GM19240 (cell line): Measurements from ENCODE around the gene PTGR3.
"Not testable (repeated sequence)": the region's sequence is repeated elsewhere in the genome, so short reads cannot be mapped to it uniquely, and the experiment has no call there.

Source experiments
- DNase-seq: peaks from one replicate; pipeline ENCODE4 v3.0.0; 2011; ENCODE audit warnings: low spot score; ENCODE audit not compliant: insufficient read length

PTGR3 gene

DNA sequence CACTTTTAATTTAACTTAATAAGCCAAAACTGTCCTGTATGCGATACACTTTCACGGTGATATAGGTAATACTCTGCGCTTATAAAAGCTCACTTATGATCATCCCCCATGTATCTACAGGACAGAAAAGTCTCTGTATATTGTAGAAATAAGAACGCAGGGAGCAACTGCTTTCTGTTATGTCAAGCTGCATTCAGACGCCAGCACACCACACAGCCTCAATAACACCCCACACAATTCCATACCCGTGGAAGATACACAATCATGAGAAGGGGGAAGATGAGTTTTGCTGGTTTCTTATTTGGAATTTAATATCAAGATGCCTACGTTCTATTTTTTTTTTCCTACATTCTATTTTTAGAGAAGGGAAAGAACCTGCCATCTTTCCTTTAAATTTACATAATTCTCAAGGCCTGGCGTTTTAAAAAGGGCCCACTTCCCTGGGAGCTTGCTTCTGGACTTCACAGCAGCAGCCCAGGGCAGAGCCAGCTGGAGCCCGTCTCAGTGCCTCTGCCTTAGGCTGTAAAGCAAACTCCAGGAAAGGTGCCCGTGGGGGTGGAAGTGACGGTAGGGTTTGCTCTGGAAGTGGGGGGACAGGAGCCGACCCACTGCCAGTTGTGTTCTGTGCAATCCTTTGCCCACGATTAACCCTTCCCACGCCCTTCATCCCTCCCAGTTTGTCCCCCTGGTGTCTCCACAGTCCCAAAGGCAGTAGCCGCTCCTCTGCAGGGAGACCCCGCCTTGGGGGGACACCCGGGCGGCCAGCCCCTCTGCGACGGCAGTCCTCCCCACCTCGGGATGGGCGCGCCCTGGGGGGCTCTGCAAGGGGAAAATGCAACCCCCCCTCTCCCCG is 5.3 kb downstream of the PTGR3 start:
- no peak for DNase-seq

GRCh38 chr18:75202696-75203365 is 6.1 kb downstream of the PTGR3 start:
- no peak for DNase-seq

DNA sequence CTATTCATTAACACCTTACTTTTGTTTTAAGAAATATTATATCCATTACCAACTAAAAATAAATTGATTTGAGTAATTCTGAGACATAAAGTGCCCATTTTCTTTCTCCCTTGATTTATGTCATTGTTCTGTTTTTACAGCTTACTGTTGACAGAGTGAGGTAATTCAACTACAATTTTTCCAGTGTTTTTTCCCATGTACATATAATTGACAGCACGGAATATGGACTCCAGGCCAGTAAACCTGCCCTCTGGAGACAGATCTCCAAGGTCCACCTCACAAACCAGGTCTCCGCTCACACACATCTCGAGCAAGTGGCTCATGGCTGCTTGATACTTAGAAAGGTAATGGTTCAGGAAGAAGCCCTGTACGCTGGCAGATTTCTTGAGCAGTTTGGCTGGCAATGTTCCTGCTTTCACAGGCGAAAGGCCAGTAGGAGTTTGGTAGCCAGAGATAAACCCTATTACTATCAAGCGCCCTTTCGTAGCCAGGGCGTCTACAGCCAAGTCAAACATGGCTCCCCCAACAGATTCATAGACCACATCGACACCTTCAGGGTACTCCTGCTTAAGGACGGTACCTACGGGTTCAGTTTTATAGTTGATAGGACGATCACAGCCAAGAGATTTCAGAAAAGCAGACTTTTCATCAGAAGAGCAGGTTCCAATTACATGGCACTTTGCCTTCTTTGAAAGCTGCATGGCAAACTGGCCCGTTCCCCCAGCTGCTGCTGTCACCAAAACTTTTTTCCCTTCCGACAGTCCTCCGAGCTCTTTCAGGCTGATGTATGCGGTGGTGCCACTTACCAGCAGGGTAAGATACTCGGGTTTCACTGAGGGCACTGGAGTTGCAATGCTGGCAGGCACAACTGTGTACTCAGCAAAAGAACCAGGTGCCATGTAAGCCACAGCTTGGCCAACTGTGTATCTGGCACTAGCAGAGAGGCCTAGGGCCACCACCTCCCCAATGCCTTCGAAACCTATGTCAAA is 7.4 kb downstream of the PTGR3 start:
- DNase-seq = no peak

DNA sequence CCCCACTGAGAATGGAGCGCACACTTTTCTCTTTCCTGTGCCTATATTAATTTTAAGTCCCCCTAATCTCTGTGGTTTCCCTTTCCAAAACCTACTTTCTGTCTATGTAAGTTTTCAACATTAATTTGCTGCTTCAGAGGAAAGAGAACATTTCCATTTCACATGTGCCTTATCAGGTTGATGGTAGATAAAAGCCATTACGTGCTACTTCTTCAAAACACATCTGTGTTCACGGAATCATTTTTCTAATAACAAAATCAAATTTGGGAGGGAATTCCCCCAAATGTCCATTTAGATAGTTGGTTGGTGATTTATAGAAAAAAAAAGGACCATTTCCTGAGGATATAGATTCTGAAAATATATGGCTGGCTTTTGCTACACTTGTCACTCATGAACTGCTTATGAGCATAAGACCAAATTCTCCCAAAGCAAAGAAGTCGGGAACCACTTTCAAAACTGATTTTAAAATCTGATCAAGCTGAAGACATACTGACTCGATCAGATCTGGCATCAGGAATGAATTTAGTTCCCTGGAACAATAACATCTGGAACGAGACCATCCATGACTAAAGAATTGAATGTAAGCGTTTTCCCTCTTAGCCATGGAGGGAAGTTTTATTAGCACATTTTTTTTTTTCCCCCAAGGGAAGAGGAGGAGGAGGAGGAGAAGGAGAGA is 8.2 kb downstream of the PTGR3 start:
- DNase-seq = no peak

GRCh38 chr18:75200071-75200470 is 8.9 kb downstream of the PTGR3 start:
- DNase-seq = no peak

DNA sequence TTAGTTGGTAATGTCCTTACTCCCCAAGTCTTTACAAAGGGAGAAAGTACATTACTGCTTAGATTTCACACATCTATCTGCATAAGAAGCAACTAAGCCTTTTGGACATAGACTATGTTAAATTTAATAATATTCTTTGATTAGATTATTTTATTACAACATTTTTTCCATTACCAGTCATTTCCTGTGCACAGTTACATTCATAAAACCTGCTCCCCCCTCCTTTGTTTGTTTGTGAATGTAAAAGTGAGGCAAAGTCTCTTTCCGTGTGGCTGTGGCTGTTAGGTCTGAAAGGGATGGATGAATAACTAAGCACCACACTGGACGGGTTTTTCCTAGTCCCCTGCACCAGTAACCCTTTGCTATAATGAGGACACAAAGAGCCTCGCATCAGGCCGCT is 9.6 kb downstream of the PTGR3 start:
- DNase-seq = no peak

DNA sequence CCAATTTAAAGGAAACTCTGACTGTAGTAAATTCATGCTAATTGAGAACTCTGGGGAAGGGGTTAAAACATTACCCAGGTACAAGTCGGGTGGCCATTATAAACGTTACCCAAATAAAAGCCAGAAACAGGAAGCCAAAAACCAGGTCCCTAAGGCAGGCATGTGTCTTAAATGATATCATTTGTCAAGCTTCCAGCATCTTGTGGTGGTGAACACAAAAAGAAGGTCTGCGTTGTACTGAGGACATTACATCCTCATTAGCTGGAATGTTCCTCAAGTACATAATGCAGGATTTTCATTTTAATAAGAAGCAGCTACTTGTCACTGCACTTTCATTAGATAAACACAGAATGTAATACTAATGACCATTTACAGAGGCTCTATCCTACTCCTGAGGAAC is 10.9 kb downstream of the PTGR3 start:
- DNase-seq = no peak

DNA sequence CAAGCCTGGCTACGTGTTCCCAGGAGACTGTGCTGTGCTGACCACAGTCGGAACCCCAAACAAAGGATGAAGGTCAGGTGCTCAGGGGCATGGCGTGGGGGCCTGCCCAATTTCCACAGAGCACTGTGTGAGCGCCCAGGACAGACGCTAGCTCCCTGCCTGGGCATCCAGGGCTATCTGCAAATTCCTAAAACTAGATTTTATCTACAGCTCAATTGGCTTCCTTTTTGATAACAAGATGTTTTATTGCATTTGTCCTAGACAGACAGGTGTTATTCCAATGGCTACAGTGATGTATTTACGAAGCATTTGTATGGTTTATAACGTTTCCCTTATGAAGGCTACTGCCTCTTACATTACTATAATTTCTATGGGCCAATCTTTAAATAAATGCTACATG is 16.0 kb downstream of the PTGR3 start:
- DNase-seq = no peak

DNA sequence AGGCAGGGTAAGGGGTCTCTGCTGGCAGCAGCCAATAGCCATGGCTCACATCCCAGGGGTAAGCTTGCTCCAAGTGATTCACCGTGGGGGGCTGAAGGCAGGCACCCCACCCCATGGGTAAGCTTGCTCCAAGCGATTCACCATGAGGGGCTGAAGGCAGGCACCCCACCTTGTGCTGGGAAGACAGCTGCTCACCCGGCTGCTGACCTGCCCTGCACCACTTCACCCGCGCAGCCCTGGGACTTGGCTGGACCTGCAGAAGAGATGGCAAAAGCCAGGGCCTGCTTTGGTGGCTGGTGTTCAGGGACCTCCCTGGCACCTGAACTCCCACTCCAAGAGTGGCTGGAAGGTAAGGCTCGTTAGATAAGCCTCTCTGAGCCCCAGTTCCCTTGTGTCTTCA is 19.2 kb downstream of the PTGR3 start:
- no peak for DNase-seq

DNA sequence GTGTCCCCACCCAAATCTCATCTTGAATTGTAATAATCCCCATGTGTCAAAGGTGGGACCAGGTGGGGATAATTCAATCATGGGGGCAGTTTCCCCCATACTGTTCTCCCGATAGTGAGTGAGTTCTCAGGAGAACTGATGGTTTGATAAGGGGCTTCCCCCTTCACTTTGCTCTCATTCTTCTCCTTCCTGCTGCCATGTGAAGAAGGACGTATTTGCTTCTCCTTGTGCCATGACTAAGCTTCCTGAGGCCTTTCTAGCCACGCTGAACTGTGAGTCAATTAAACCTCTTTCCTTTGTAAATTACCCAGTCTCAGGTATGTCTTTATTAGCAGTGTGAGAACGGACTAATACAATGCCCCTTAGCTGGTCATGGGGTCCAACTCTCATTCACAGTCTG is 21.2 kb downstream of the PTGR3 start:
- DNase-seq = not testable (repeated sequence)

DNA sequence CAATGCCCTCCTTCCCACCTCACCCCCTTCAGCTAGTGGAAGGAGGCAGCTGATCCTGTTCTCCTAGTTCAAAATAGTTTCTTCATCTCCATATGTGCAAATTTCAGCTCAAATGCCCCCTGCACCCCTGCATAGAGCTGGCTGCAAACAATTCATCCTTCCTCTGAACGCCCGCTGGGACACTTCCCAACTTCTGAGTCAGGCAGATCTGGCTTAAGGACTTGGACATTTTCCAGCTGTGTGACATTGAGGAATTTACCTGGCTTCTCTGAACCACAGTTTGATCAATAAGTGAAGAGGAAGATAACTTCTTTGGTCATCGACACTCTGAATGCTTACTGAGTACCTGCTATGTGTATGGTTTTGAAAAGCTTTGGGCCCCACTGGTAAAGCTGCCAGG is 23.5 kb downstream of the PTGR3 start:
- no peak for DNase-seq

- no peak for DNase-seq
Measured at GRCh38 chr18:75183973-75184493, 24.9 kb downstream of the PTGR3 start.

DNA sequence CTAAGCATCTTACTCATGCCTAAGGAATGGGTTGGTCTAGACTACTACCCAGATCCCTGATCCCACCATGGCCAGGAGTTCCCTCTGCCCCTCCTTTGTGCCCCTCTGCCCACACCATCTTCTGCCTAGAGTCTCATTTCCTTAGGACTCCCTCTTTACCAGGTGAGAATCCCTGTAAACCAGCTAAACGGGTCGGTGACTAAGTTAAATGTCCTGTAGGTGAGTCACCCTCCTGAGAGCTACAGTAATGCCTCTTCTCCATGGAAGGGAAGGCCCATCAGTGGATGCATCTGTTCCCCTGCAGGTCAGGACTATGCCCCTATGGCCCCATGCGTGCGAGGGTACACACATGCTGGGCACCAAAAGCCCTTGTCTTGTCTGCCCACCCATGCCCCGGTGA is 25.4 kb downstream of the PTGR3 start:
- DNase-seq = no peak

DNA sequence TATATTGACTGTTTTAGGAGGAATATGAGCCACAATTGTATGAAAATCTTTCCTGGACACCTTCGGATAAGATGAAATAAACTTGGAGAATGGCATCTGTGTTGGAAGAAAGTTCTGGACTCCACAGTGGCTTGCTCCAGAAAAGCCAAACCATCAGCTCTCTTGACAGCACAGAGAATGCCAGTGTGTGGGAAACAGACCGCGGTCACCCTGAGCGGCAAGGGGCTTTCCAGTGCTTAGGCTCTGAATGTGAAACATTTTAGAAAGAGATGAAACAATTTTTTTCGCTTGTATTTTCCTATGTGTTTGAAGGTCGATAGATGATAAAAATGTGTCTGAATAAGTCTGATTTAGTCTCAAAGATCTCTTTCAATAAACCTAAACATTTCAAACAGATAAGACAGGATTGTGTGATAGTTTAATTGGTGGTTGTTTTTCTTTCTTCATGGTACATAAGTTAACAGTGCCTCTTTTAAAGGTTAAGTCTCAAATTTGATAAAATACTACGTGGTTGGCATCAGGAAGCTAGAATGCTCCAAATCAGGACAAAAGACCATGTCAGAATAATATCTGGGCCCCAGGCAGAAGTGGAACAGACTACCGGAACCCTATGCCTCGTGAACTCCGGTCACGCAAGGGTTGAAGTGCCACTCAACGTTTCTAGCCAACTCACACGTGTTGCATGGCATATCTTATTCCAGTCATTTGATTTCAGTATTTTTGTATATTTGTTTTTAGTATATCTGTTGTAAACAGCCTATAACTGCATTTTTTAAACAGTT is 28.9 kb downstream of the PTGR3 start:
- DNase-seq = no peak

- no peak for DNase-seq
Measured at GRCh38 chr18:75178376-75178775, 30.6 kb downstream of the PTGR3 start.

DNA sequence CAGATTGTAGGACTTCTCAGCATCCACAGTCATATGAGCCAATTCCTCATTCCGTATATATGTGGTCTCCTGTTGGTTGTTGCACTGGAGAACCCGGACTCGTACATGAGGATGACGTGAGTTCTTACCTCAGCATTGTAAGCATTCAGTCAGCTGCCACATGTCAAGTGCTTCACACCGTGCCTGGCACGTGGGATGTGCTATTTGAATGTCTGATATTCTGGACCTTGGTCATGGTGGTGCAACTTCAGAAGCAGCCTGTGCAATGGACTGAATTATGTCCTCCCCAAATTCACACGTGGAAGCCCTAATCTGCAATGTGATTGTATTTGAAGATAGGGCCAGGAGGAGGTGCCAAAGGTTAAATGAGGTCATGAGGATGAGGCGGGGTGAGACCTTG is 32.1 kb downstream of the PTGR3 start:
- no peak for DNase-seq

DNA sequence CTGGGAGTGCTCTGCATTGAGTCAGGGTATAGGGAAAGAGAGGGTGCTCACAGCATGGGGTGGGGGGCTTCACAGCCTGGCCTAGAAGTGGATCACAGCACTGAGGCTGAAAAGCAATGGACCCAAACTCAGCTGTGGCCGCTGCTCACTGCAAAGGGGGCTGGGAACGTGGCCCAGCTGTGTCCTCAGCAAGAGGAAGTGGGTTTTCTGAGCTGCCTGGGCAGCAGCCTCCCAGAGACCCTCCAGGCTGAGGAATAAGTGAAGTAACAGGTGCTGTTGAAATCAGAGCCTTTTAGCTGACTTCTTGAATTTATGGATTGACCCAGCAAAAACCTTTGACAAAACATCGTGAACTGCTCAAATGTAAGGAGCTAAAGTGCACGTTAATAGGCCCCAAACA is 35.2 kb downstream of the PTGR3 start:
- DNase-seq = no peak

GRCh38 chr18:75173125-75173432 is 35.9 kb downstream of the PTGR3 start:
- DNase-seq = peak; percentile 79

DNA sequence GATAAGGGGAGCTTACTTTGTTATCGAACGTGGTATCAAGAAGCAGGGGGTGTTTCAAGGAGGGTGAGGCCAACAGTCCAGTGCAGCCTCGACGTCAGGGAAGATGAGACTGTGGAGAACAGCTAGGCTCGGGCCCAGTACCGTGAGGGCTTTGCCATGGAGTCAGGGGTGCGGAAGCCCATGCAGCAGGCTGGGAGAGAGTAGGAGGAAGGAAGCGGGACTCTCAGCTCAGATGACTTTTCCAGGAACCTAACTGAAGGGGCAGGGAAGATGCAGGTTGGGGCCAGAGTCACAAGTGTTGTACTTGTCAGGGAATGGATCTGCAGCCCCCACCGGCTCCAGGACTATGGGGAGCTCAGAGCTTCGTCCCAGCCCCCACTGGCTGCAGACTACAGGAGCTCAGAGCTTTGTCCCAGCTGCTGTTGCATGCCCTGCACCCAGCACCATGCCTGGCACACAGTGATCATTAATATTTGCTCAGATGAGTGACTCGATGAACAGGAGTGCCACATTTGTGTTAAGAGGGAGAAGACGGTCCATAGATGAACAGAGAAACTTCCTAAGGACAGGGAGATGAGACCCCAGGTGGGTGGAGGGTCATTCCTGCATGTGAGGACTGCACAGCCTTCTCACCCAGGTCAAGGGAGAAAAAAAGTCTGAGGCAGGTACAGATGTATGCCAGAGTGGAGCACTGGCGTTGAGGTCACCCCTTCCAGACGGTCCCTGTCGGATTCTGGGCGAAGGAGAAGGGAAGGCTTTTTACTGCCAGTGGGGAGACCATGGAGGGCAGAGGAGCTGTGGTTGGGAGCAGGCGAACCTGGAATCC is 36.4 kb downstream of the PTGR3 start:
- no peak for DNase-seq

GRCh38 chr18:75170916-75171315 is 38.0 kb downstream of the PTGR3 start:
- DNase-seq = no peak
